ENCODE results near the gene UBASH3A.

Gene UBASH3A

DNA sequence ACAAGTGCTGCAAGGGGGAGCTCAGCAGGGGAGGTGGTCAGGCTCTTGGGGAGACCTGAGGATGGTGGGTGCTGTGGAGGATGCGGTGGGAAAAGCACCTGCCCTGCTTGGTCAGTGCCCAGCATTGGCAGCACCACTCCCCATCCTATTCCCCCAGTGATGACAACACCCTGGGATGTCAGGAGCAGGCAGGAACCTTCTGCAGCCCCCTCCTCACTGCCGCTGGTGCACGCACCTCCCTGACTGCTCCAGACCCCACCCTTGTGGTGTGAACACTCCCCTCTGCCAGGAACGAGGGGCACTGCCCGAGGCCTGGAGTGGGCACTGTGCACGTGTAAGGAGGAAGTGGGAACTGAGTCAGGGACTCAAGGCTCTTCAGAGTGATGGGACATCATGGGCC is 20.4 kb upstream of the UBASH3A start:
- no peak for TF ChIP-seq TAF1 (IDR thresholded peaks at IDR 0.05; ENCODE audit: low read depth)

DNA sequence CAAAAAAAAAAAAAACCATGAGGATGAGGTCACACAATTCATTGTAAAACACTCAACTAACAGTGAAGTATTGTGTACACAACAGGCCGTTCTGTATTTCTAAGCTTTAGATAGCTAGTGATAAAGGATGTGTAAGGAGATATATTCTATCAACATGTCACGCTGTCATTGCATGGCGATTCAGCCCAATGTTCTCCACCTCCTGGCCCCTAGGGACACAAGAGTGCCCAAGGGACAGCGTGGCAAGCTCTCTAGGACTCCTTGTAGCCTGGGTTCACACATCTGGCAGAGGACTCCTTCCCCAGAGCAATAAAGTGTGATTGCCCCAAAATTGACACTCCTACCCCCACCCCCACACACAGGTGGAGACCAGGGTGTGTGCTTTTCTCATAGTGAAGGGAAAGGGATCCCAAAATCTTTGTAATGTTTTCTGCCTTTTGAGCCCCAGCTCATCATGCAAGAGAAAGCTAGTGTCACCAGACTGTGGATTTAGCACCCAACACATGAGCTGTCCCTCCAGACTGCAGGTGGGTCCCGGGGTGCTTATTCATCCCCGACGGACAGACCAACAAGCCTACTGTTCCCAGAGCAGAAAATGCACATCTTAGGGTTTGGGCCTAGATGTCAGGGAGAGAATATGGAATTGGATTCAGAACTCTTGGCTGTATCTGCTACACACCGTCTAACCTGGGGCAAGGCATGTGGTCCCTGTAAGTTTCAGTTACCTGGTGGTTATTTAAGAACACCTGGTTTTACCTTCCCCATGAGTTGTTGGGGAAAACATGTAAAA is 19.4 kb upstream of the UBASH3A start:
- TF ChIP-seq TEAD4 (IDR thresholded peaks at IDR 0.05) (no peak), EP300 (IDR thresholded peaks at IDR 0.05; ENCODE audit: borderline replicate concordance) (no peak), CEBPB (IDR thresholded peaks at IDR 0.05) (no peak), FOXM1 (IDR thresholded peaks at IDR 0.05; ENCODE audit: borderline replicate concordance, low read depth) (no peak)
- TF ChIP-seq, protein P1, sequence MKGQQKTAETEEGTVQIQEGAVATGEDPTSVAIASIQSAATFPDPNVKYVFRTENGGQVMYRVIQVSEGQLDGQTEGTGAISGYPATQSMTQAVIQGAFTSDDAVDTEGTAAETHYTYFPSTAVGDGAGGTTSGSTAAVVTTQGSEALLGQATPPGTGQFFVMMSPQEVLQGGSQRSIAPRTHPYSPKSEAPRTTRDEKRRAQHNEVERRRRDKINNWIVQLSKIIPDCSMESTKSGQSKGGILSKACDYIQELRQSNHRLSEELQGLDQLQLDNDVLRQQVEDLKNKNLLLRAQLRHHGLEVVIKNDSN (IDR thresholded peaks at IDR 0.05), result no peak
- TF ChIP-seq, protein P2, sequence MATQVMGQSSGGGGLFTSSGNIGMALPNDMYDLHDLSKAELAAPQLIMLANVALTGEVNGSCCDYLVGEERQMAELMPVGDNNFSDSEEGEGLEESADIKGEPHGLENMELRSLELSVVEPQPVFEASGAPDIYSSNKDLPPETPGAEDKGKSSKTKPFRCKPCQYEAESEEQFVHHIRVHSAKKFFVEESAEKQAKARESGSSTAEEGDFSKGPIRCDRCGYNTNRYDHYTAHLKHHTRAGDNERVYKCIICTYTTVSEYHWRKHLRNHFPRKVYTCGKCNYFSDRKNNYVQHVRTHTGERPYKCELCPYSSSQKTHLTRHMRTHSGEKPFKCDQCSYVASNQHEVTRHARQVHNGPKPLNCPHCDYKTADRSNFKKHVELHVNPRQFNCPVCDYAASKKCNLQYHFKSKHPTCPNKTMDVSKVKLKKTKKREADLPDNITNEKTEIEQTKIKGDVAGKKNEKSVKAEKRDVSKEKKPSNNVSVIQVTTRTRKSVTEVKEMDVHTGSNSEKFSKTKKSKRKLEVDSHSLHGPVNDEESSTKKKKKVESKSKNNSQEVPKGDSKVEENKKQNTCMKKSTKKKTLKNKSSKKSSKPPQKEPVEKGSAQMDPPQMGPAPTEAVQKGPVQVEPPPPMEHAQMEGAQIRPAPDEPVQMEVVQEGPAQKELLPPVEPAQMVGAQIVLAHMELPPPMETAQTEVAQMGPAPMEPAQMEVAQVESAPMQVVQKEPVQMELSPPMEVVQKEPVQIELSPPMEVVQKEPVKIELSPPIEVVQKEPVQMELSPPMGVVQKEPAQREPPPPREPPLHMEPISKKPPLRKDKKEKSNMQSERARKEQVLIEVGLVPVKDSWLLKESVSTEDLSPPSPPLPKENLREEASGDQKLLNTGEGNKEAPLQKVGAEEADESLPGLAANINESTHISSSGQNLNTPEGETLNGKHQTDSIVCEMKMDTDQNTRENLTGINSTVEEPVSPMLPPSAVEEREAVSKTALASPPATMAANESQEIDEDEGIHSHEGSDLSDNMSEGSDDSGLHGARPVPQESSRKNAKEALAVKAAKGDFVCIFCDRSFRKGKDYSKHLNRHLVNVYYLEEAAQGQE (IDR thresholded peaks at IDR 0.05; ENCODE audit: low read depth), result no peak
- TF ChIP-seq, protein P3, sequence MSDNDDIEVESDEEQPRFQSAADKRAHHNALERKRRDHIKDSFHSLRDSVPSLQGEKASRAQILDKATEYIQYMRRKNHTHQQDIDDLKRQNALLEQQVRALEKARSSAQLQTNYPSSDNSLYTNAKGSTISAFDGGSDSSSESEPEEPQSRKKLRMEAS (IDR thresholded peaks at IDR 0.05), result no peak

DNA sequence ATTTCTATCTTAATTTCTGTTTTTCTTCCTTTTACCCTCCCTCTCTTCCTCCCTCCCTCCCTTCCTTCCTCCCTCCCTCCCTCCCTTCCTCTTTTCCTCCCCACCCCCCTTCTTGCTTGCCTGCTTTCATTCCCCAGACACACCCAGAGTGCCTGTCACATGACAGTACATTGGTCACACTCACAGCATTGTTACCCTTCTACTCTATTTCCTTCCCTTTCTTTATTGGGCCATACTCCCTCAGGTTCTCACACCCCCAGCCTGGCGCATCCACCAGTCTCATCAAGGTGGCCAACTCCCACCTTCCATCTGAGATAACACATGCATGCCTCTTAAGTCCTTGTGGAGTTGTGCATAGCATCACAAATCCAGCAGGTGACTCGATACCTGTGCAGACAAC is 18.7 kb upstream of the UBASH3A start:
- TF ChIP-seq, protein P1 (IDR thresholded peaks at IDR 0.05), result peak; percentile 40; the same call in 1 of the 2 replicates
- no peak for TF ChIP-seq TCF12 (IDR thresholded peaks at IDR 0.05; ENCODE audit: low read depth)

DNA sequence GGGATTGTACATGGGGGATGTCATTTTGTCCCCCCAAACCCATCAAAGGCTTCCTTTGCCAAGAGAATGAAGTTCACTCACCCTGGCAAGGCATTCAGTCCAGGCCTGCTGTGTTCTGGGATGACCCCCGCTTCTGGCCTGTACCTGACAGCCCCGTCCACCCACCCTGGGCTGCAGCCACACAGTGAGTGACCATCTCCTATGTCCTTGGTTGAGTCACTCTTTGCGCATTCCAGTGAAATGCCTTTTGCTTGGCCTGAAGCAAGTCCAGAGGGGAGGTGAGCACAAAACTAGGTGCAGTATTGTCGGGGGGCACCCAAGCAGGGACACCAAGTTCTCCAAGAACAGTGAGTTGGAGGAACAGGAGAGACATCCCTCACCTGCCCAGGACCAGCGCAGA is 18.1 kb upstream of the UBASH3A start:
- TF ChIP-seq CREB1 (IDR thresholded peaks at IDR 0.05; ENCODE audit: low read depth), result no peak
- TF ChIP-seq FOXM1 (IDR thresholded peaks at IDR 0.05; ENCODE audit: borderline replicate concordance, low read depth), result no peak
- TF ChIP-seq TAF1 (IDR thresholded peaks at IDR 0.05; ENCODE audit: low read depth), result no peak
- no peak for TF ChIP-seq TCF12 (IDR thresholded peaks at IDR 0.05; ENCODE audit: low read depth)
- no peak for TF ChIP-seq ZBTB7A (IDR thresholded peaks at IDR 0.05; ENCODE audit: low read depth)
- no peak for TF ChIP-seq NFIC (IDR thresholded peaks at IDR 0.05)

DNA sequence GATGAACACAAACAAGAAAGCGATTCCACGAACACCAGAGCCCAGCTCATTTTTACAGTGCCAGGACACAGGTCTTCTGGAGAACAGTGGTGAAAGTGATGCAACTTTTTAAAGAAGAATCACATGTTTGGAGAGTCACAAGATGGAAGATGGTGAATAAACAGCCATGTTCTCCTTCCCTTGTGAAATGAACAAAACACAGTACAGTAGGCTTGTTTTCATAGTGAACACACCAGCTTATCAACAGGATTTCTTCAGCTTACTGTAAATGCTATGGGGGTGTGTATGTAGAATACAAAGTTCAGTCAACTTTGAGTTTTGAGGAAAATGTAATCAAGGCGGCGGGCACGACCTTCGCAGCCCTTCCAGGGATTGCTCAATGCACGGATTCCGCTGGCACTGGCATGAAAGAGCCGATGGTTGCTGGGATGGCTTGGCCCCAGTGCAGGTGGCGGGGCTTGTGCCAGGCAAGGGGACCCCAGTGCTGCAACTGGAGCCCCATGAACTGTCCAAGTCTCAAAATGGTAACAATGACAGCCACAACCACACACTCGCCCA is 17.6 kb upstream of the UBASH3A start:
- TF ChIP-seq TCF12 (IDR thresholded peaks at IDR 0.05; ENCODE audit: low read depth), result no peak
- TF ChIP-seq, protein P1 (IDR thresholded peaks at IDR 0.05), result no peak
- TF ChIP-seq RAD21 (IDR thresholded peaks at IDR 0.05; ENCODE audit: low read depth), result no peak
- TF ChIP-seq YY1 (IDR thresholded peaks at IDR 0.05; ENCODE audit: low read depth), result no peak
- no peak for TF ChIP-seq EP300 (IDR thresholded peaks at IDR 0.05; ENCODE audit: borderline replicate concordance)
- TF ChIP-seq EGR1 (IDR thresholded peaks at IDR 0.05), result no peak
- no peak for TF ChIP-seq TEAD4 (IDR thresholded peaks at IDR 0.05)
- TF ChIP-seq, protein P3 (IDR thresholded peaks at IDR 0.05), result no peak

DNA sequence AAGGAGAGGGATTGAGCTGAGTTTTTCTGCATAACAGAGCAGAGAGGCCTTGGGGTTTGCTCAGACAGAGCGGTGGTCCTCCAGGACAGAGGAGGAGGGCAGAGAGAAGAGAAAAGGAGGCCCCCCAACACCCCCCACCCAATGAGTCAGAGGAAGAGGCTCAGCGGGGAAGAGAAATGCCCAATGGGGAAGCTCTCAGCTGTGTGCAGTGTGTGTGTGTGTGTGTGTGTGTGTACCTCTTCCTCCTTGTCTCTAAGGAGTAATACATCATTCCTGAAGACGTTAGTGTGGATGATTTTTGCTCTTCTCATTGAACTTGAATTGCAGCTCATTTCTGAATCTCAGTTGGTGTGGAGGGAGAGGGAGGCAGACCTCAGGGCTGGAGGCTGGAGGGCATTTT is 16.5 kb upstream of the UBASH3A start:
- TF ChIP-seq CREB1 (IDR thresholded peaks at IDR 0.05; ENCODE audit: low read depth), result no peak
- TF ChIP-seq, protein P2 (IDR thresholded peaks at IDR 0.05; ENCODE audit: low read depth), result no peak
- no peak for TF ChIP-seq YY1 (IDR thresholded peaks at IDR 0.05; ENCODE audit: low read depth)
